ENCODE measurements around the gene SELL.
"Not testable (repeated sequence)": the region's sequence is repeated elsewhere in the genome, so short reads cannot be mapped to it uniquely, and the experiment has no call there.

Gene SELL

DNA sequence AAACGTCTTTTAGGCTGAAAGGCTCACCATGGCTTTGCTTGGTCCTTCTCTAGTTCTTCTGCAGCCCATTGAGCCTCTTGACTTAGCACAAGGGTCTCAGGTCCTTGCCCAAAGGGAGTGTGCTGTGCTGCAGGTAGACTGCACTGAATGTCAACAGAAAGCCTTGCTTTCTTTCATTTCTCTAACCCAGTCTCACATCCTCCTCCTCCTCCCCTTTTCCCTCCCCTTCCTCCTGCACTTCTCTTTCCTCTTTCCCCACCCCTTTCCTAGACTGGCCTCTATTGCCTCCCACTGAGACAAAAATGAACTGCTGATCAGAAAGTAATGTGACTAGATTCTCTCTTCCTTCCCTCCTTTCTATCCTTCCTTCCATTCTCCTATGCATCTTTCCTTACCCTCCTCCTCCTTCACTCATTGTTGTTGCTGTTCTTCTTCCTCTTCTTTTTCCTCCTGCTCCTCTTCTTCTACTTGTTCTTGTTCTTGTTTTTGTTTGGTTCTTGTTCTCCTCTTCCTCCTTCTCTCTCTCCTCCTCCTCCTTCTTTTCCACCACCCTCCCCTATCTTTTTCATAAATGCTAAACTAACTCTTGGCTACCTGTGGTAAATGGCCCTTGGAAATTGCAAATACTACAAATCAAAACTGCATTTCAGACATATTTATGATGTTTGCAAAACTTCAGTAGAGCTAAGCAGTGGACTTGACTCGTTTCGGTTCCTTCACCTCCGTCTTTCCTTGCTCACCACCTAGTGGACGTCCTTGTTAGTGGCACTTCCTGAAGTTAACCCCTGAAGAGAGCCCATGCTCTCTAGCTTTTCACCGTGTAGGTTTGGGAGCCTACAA is at the start of gene SELL:
SELL (minus strand) TSS at position 152 of the 840 bp plus-strand sequence; CDS start at position 30, 122 bp downstream.
- peak; percentile 77 for DNase-seq

- no peak for DNase-seq
Measured at GRCh38 chr1:169759038-169759437, 47.6 kb upstream of the SELL start.

- no peak for DNase-seq
Measured at GRCh38 chr1:169753549-169753948, 42.1 kb upstream of the SELL start.

GRCh38 chr1:169750041-169750440 is 38.6 kb upstream of the SELL start:
- no peak for DNase-seq

GRCh38 chr1:169746550-169746949 is 35.1 kb upstream of the SELL start:
- no peak for DNase-seq

GRCh38 chr1:169745015-169745861 is 33.8 kb upstream of the SELL start:
- DNase-seq, result no peak

- no peak for DNase-seq
Measured at GRCh38 chr1:169741666-169742394, 30.4 kb upstream of the SELL start.

GRCh38 chr1:169739980-169740379 is 28.6 kb upstream of the SELL start:
- DNase-seq, result no peak

DNA sequence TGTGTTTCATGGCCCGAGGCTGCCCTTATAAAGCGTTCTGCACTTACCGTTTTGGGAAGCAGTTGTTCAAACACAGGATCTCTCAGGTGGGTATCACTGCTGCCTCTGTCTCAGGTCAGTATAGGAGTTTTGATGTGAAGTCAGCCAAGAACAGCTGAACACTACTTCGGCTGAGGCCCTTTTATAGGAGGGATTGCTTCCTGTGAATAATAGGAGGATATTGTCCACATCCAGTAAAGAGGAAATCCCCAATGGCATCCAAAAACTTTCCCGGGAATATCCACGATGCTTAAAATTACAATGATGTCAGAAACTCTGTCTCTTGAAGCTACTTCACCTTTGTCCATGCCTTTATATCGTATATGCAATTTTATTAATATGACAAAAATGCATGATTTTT is 22.5 kb upstream of the SELL start, which contains the start of gene SELE:
SELE (minus strand) TSS at position 156 of the 400 bp plus-strand sequence. CDS start 467 bp downstream, outside the sequence.
- no peak for DNase-seq

DNA sequence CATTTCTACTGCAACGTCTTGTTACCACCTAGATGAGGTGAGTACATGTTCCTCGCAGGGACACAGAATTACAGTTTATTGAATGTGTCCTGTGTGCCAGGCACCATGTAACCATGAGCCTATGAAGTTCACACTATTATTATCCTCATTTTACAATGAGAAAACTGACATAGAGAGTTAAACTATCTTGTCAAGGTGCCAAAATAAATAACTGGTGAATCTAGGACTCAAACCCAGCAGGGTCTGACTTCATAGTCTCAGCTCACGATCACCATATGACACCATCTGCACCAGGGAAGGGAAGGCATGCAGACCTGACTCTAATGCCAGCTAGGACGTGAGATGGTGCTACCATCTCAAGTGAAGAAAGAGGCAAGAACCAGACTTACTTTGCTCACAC is 20.0 kb upstream of the SELL start:
- no peak for DNase-seq

DNA sequence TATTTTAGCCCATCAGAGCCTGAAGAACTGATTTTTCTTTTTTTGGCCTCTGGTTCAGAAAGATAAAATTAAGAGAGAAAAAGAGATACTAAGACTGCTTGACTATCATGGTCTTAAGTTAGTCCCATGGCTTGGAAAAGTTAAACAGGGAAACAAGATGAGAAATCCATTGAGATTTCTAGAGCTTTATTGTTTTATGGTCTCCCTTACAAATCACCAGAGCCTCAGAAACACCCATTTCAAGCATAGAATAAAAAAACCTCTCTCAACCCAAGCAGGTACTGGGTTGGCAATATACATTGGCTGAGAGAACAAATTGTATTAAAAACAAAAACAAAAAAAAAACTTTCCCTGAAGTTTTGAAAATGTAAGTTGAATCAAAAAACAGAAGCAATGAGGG is 18.6 kb upstream of the SELL start:
- no peak for DNase-seq

DNA sequence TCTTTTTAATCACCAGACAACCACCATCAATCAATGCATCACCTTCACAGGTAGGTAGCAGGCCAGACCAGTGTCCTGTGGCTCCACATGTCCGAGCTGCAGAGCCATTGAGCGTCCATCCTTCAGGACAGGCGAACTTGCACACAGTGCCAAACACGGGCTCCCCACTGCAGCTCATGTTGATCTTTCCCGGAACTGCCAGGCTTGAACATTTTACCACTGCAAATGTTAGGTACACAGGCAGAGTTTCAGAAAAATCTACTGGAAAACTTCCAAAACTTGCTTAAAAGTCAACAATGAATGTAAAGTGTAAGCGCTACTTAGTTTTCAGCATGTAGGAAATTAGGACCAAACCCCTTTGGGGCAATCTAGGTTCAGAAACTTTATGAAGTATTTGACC is 15.9 kb upstream of the SELL start:
- DNase-seq, result no peak

- no peak for DNase-seq
Measured at GRCh38 chr1:169726851-169727250, 15.4 kb upstream of the SELL start.

DNA sequence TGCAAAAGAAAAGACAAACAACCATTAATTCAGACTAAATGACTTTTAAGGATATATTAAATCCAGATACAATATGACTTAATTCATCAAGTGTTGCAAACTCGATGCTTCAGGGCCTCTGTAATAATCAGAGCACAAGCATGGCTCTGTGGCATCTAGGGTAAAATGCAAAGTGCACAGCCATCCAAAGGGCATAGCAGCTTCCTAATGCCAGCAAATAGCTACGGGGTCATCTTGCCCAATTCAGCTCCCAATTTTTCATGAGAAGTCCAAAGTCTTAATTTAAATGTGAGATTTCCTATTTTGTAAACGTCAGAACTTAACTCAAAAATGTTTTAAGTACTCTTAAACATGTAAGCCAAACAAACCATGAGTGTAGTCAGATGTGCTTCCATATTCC is 14.5 kb upstream of the SELL start:
- no peak for DNase-seq

DNA sequence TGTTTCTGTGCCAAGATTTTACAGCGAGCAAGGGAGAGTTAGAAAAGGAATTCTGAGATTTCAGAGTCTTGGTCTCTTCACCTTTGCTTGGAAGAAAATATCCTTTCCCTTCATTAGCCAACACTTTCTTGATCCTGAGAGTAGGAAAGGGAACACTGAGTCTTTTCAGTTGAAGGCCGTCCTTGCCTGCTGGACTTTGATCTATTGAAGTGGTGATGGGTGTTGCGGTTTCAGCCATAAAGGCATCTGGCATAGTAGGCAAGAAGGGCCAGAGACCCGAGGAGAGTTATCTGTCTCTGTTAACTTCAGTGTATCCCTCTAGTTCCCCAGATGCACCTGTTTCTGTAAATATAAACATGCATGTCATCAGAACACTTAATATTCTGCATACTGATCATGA is 12.7 kb upstream of the SELL start:
- no peak for DNase-seq

DNA sequence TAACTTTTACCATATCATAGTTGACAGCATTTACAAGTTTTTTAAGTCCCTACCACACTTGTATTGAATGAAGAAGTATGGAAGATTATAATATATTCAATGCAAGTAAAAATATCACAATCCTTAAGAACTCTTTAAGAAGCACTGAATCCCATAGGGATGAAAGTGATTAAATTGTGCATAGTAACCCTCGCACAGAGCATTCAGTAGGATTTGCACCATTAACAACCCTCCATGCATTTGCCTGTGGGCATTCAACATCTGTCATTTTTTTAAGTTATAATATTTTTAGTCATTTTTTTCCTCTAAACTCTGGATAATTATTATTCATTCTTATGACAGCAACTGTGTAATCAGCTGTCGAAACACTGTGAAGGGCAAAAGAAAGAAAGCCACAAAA is 12.3 kb upstream of the SELL start:
- no peak for DNase-seq

GRCh38 chr1:169722779-169723178 is 11.4 kb upstream of the SELL start:
- no peak for DNase-seq

DNA sequence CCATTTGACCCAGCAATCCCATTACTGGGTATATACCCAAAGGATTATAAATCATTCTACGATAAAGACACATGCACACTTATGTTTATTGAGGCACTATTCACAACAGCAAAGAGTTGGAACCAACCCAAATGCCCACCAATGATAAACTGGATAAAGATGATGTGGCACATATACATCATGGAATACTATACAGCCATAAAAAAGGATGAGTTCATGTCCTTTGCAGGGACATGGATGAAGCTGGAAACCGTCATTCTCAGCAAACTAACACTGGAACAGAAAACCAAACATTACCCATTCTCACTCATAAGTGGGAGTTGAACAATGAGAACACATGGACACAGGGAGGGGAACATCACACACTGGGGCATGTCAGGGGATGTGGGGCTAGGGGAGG is 3.7 kb upstream of the SELL start:
- not testable (repeated sequence) for DNase-seq

DNA sequence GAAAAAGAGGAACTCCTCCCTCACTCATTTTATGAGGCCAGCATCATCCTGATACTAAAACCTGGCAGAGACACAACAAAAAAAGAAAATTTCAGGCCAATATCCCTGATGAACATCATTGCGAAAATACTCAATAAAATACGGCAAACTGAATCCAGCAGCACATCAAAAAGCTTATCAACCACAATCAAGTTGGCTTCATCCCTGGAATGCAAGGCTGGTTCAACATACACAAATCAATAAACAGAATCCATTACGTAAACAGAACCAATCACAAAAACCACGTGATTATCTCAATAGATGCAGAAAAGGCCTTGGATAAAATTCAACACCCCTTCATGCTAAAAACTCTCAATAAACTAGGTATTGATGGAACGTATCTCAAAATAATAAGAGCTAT is 1.7 kb upstream of the SELL start:
- DNase-seq, result not testable (repeated sequence)

DNA sequence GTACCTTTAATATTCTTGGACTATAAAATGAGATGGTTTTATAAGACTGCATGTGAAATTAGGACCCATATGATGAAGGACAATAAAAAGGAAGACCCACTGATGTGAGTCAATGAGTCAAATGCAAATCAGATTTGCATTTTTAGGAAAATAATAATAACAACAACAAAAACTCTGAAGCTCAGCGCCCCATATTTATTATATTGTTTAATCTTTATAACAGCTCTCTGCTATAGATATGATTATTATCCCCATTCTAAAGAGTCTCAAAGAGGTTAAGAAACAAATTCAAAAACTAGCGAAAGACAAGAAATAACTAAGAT is 850 bp upstream of the SELL start:
- no peak for DNase-seq

DNA sequence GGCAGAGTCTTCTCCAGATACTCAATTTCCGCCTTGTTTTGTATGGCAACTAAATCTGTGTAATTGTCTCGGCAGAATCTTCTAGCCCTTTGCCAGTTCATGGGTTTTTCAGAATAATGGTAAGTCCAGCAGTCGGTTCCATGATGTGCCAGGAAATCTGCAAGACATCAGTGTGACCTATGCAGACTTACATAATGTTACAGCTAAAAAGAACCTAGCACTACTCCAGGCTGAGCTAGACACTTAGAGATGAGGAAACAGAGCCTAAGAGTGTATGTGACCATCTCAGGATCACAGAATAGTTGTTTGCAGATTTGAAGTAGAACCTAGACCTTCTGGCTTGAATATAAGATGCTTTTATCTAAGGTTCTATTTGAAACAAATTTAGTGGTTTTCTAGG is 2.8 kb downstream of the SELL start:
- DNase-seq, result no peak

GRCh38 chr1:169707912-169708604 is 3.4 kb downstream of the SELL start:
- no peak for DNase-seq

GRCh38 chr1:169704797-169705196 is 6.6 kb downstream of the SELL start:
- no peak for DNase-seq
